Measurements from ENCODE around the gene BCDIN3D. TPM values are rescaled to one million over a fixed set of nuclear protein-coding genes. Genes with fewer than 3 reads are reported as not detected.

BCDIN3D gene
- total RNA-seq, 1 experiment from 2014 or later, result 3.3 TPM

- H3K36me3 Mint-ChIP-seq (ENCODE audit: insufficient read depth in 1 of 3, low read depth in 3 of 3), result peaks cover 0 to 2% (median 0%) of the 10 kb centered on the region in 3 experiments; a peak in 2 of 7 replicates
- Histone ChIP-seq H3K23ac (ENCODE audit: insufficient read length, low read depth, low read length) (no peak overlapping the region), H3K18ac (ENCODE audit: insufficient read length, low read depth, low read length) (no peak overlapping the region)
These were observed 34.2 kb upstream of the BCDIN3D start for GRCh38 chr12:49877066-49877465.

More at GRCh38 chr12:49877066-49877465, 34.2 kb upstream of the BCDIN3D start:
- H3K27ac Mint-ChIP-seq, result no peak overlapping the region
- H2BK5ac ChIP-seq (ENCODE audit: insufficient read length, low read length), result no peak overlapping the region
- H3K27me3 ChIP-seq (ENCODE audit: insufficient read depth, low read length), result no peaks in the 10 kb centered on the region; the same call in 1 of the 2 replicates
- no peaks in the 10 kb centered on the region for H3K79me1 ChIP-seq (ENCODE audit: insufficient read depth, low read depth, low read length, poor library complexity, severe bottlenecking)
- no peak overlapping the region for H4K91ac ChIP-seq (ENCODE audit: insufficient read length, low read depth, low read length)
- no peak overlapping the region for H4K5ac ChIP-seq (ENCODE audit: insufficient read length, low read depth, low read length)
- no peak overlapping the region for H4K8ac ChIP-seq (replicated peaks; ENCODE audit: insufficient read length, low read depth, low read length)
- no peaks in the 10 kb centered on the region for H3K4me1 ChIP-seq (ENCODE audit: insufficient read depth, low read length)
- H3K4me1 Mint-ChIP-seq, result peaks cover 4 to 7% of the 10 kb centered on the region in 2 experiments
- H3K14ac ChIP-seq (ENCODE audit: insufficient read depth, low read length), result no peak overlapping the region
- H3K4me3 Mint-ChIP-seq, result no peak overlapping the region
- no peak overlapping the region for H3T11ph ChIP-seq (ENCODE audit: low read length)
- no peak overlapping the region for H2AFZ ChIP-seq (ENCODE audit: low read length)
- no peaks in the 10 kb centered on the region for H3K9me3 ChIP-seq (ENCODE audit: control insufficient read depth, low read depth, low read length)
- TF ChIP-seq CTCF (conservative IDR thresholded peaks at IDR 0.05), result no peak
- H3K9ac ChIP-seq (ENCODE audit: extremely low read depth, insufficient read length, low read length), result no peak overlapping the region
- no peak overlapping the region for H3K4me2 ChIP-seq (ENCODE audit: insufficient read depth, insufficient read length, low read length)
- no peak overlapping the region for H2BK20ac ChIP-seq (ENCODE audit: low read depth, low read length, poor library complexity, severe bottlenecking)
- no peak overlapping the region for H3K4ac ChIP-seq (ENCODE audit: low read depth, low read length)
- DNase-seq, result no peak
- peaks cover 2% of the 10 kb centered on the region; the same call in 1 of the 2 replicates for H3K27me3 Mint-ChIP-seq (ENCODE audit: low read depth)
- H4K20me1 ChIP-seq (ENCODE audit: control insufficient read depth, insufficient read depth, insufficient read length), result no peaks in the 10 kb centered on the region
- no peaks in the 10 kb centered on the region for H3K79me2 ChIP-seq (ENCODE audit: insufficient read depth, low read length)
- H3K56ac ChIP-seq (ENCODE audit: insufficient read length, low read depth, low read length), result no peak overlapping the region
- H3K9me3 Mint-ChIP-seq, result peaks cover 28 to 30% of the 10 kb centered on the region in 2 experiments
- H2BK120ac ChIP-seq (ENCODE audit: low read depth, low read length, poor library complexity, severe bottlenecking), result no peak overlapping the region
- no CpG with 5 or more reads among the region's 5 CpGs for WGBS (ENCODE audit: extremely low coverage, insufficient read length, low lambda C conversion rate)
- H2BK15ac ChIP-seq (ENCODE audit: low read depth, low read length), result no peak overlapping the region
- H2BK12ac ChIP-seq (ENCODE audit: insufficient read length, low read depth, low read length), result no peak overlapping the region
- no peak overlapping the region for H3K27ac ChIP-seq (ENCODE audit: insufficient read length, low read depth, low read length)
- H2AK5ac ChIP-seq (ENCODE audit: insufficient read length, low read length), result no peak overlapping the region
- H3K23me2 ChIP-seq (ENCODE audit: insufficient read length, low read depth, low read length, poor library complexity, severe bottlenecking), result no peaks in the 10 kb centered on the region
